HS-5 (cell line): ENCODE data around the gene CKLF.
A peak's percentile ranks its signal among the peaks of the same experiment; 100 is the strongest.

Source experiments
- DNase-seq: peaks from one replicate; pipeline ENCODE4 v3.0.0-alpha.2; 2012; ENCODE audit warnings: low read depth

Gene CKLF

DNA sequence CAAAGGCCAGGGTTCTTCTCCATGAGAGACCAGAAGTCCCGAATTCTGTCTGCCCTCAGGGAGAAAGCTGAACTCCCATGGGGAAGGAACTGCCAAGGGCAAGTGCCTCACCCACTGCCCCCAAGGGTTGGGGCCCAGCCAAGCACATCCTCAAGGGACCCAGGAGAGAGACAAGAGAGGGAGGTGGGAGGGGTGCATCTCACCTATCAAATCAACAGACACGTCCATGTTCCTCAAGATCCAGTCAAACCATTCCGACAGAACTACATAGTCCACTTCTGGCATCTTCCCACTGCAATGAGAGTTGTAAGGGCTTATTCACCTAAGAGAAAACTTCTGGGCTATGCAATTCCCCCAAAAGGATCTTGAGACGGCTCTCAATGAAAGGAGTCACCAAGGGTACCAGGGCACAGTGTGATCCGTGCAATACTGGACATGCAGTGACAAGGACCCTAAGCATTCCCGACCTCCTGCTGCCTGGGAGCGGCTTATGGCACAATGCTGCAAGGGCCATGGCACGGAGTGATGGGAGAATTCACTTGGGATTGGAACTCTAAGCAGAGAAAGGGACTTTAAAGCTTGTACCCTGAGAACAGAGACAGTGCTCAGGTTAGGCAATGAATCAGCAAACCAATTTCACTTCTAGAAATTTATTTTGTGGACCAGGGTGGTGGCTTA is 34.7 kb upstream of the CKLF start:
- DNase-seq: no peak

DNA sequence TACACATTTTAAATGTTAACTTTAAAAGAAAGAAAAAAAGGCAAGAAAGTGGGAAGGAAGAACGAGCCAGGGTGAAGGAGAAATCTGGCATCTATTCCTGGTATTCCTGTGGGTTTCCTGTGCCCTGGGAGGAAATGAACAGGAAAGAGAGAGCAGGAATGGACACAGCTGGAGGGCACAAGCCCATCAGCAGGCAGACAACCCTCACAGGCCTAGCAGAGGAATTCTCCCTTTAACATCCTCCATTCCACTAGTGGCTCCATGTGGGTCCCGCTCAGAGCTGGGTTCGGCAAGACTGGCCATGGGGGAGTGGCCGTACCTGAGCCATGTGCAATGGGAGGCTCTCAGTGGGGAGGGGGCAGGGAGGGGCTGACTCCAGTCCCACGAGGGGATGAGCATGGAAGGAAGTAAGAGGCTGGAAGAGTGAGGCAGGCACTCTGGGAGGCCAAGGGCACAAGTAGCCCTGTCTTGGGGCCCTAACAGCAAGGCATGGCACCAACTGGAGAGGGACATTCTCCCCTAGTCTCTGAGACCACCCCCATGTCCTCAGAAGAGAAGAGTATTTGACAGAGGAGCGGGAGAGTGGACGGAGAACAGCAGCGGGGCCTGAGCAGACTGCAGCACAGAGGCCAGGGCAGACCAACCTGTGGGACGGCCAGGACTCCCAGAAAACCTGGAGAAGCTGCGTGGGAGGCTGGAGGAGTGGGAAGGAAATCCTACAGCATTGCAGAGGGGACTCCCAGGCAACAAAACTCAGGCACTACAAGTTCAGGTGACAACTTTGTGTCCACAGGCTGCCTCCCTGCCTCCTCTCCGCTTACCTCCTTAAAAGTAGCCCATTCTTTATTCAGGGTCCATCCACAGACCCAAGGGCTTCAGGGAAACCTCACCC is 32.6 kb upstream of the CKLF start:
- DNase-seq: no peak

DNA sequence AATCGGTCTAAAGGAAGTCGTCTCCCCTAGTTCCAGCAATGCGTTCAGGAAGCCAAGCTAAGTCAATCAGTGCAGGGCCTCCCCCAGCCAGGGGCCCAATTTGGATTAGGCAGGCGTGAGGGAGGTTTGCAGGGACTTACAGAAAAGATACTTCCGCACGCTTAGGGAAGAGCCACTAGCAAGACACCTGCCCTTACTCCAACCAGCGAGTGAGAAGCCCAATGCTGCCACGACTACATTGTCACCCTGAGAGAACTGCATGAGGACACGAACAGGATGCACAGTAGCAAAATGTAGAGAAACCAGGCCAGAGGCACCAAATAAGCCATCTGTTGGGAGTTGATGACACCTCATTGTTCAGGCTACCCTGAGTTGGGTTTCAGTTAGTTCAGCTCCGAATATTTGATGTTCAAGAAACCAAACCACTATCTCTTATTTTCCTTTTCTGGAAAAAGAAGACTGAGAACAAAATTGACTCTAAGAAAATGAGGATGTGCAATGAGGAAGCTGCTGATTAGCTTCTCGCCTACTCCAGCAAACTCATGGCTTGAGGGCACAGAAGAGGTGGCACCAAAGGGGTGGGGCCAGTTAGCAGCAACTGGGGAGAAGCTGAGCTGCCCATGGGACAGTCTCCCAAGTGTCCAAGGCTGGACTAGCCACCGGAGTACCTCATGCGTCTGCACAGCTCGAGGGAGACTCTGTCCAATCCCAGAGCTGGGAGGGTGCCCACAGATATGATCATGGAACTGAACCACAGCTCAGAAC is 31.8 kb upstream of the CKLF start:
- no peak for DNase-seq

DNA sequence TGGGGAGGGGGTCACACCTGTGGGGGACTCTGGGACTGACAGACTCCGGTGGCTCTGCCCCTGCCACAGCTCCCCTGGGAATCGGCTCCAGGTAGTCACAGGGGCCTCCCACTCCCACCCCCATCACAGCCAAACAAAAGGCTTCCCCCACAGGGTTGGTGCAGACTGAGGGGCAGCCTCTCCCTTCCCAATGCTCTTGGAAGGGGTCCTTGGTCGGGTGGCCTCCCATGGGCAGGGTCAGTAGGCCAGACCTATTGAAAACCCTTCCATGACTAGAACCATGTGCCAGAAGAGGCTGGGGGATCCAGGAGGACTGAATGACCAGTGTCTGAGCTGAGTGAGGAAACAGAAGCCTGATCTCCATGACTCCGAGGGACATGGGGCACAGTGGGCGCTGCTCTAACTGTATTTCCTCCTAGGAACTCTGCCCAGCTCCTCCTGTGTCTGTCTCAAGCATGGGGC is 31.1 kb upstream of the CKLF start:
- DNase-seq: no peak

DNA sequence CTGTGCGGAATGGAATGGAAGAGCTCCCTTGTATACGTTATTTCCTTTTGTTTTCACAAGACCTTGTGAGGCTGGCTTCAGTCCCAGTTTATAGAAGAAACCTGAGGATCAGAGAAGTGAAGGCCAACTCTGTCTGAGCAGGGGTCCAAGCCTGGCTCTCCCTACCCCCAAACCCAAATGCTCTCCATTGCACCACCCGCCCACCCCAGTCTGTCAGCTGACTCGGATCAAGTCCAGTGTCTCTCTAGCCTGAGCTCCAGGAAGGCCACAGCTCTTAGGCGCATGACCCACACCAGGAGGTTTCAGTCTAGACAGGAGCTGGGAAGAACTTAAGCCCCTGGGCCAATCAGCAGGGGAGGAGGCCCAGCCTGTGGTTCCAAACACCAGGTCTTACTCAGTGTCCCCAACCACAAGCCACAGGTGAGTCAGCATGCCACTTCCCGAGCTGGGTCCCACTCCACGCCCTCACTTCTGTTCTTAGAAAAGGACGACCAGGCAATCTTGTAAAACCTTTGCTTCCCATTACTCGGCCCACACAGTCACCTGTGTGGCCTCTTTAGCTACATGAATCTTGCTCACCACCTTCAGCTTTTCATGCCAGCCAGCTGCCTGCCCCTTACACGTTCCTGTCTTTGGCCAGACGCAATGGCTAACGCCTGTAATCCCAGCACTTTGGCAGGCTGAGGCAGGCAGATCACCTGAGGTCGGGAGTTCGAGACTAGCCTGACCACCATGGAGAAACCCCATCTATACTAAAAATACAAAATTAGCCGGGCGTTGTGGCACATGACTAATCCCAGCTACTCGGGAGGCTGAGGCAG is 30.2 kb upstream of the CKLF start:
- DNase-seq: peak; percentile 53

DNA sequence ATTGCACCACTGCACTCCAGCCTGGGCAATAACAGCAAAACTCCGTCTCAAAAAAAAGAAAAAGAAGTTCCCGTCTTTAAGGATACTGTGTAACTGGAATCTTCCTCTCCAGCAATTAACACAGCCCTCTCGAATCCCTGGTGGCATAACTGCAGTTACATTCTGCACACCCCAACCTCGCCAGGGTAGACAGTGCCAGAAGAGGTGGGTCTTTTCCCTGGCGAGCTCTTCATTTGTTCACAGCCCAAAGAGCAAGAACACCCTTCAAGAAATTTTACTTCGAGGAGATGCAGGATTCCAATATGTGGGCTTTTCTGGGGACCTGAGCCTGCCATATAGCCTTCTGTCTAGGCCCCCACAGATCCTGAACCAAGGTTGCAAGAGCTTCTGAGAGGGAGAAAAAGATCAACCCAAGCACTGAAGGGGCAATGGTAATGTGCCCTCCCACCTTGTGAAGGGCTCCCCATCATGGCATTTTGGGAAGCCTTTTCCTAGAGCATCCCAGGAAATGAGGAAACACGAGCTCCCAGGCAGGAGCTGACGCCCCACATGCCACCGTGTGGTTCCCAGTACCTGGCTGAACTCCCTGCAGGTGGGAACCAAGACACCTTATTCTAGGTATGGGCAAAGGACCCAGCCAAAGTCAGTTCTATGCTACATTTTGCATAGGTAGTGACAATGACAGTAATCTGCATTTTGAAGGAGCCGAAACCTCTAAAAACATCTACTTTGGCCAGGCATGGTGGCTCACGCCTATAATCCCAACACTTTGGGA is 29.4 kb upstream of the CKLF start:
- no peak for DNase-seq

DNA sequence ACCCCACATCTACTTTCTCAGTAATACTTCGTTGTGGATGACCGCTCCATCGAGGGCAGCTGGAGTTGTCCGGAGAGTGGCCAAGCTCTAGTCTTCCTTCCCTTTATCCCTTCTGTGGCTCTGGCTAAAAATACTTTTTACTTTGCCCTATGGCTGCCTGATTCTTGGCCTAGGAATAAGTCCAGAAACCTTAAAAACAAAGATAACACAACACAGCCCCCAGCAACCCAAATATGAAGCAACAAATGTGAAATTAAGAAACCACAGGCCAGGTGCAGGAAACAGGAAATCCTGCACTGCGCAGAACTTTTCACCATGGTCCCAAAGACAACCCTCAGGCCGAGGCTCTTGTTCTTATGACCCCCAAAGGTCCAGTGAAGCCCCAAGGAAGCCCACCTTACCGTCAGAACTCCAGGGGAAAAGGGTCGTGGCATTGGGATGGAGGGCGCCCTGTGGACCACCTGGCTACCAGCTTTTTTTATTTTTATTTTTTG is 28.5 kb upstream of the CKLF start:
- DNase-seq: no peak

DNA sequence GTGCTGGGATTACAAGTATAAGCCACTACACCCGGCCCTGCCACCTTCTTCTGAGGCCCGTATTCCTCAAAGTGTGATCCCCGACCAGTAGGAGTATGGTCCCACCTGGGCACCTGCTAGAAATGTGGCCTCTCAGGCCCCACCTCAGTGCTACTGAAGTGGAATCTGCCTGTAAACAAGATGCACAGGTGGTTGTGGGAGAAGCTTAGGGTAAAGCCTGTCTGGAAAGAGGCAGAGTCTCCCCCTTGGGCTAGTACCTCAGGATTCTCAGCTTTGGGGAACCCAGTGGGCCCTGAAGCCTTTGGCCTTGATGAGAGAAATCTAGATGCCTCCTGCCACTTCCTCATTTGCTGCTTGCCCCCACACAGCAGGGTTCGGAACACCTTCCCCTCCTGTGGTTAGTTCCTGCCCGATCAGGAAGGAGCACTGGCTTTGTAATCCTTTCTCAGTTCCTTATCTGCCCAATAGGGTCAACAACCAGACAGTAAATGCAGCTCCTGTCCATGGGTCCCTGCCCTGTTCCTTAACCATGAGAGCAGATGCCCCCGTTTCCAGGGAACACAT is 27.7 kb upstream of the CKLF start:
- no peak for DNase-seq

DNA sequence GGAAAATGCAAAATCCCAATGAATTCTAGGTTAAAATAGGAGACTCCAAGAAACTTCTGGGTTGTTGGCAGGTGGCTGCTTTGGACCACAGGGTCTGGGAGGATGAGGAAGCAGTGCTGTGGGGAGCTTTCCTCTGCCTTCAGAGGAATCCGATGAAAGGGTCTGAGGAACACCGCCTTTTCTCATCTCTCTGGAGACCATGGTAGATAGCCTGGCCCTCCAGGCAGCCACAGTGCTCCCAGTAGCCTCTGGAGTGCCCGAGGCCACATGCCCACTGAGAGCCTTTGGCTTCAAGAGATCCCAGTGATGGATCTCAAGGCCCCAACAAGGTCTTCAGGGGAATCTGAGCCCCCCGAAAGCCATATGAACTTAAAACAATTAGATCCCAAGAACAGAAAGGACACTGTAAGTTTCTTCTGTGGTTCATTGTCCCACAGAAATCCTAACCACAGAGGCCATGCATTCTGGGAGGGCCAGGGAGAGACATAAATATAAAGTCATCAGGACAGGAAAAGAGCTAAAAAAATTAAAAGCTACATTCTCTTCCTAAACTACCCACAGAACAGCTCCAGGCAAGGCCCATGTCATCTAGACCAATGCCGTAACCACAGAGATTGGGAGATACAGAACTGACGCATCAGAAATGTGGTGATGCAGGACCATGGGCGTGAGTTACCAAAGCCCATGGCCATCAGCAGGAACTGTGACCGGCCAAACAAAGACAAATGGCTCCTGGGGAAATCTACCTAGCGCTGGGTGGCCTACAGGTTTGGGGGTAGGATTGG is 26.8 kb upstream of the CKLF start:
- DNase-seq: no peak

DNA sequence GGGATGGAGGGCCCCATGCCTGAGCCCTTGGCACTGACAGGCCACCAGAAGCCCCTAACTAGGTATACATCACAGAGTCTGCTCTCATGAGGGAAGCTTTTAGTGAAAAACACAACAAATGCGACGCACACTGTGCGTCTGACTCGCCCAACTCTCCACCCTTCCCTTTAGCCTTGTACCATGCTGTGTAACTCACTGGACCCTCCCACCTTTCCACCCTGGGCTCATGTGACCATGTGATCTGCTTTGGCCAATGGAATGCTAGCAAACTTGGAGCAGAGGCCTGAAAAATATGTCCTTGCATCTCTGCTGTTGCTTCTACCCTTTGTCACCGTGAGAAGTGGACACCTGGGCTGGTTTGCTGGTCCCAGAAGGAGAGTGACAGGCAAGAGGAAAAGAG is 24.1 kb upstream of the CKLF start:
- no peak for DNase-seq

DNA sequence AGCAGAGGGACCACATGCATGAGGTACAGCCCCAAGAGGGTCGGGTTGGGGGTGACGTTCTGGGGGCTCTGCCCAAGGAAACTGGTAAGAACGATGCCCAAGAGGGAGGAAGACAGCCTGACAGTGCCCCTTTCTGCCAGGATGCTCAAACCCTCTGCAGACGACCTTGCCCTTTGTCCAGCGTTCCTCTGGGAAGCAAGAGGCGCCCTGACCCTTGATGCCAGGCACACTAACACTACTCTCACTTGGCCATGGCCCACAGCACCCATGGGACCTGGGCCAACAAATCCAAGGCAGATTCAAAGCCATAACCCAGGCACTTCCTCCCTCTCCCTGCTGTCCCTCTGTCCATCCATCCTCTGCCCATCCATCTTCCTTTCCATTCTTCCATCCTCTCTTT is 22.9 kb upstream of the CKLF start:
- no peak for DNase-seq

DNA sequence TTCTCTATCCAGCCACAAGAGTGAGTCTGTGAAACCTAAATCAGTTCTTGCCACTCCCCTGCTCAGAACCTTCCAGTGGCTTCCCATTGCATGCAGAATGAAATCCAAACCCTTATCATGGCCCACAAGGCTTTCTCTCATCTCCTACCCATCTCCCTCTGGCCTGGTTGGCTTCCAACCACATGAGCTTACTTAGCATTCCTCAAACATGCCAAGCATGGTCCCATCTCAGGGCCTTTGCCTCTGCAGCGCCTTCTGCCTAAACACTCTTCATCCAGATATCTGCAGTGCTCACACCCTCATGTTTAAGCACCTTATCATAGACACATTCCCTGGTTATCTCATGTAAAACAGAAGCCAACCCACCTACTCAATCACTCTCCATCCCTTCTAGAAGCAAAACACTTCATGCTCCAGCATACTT is 18.0 kb upstream of the CKLF start:
- no peak for DNase-seq

DNA sequence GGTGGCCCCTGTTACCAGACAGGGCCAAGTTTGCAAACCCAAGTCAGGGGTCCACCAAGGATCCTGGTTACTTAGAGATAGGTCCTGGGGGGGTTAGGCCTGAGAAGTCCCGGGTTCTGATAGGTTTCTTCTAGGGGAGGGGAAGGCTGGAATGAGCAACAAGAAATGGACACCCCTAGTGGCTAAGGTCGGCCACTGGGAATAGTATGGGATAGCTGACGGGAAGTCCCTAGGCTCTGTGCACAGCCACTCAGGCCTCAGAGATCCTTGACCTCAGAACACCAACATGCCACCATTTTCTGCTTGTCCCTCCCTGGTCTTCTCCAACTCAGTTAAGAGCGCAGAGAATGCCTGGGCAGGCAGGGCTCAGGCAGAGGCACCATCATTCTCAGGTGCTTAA is 15.9 kb upstream of the CKLF start:
- DNase-seq: no peak

DNA sequence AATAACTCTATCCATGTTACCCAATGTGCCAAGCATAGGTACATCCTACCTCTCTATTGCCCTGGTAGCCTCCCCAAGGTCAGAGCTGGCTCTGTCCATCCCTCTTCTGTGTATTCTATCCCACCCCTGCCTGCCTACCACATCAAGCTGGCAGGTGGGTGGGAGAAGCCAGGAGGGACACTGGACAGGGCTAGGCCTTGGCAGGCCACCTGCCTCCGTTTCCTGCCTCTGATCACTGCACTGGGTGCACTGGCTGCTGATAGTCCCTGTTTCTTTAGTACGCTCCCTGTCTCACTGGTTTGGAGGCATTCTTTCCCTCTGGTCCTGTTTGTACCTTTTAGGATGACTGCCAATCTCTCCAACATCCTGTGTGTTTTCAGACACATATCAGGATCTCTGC is 15.1 kb upstream of the CKLF start:
- DNase-seq: no peak

DNA sequence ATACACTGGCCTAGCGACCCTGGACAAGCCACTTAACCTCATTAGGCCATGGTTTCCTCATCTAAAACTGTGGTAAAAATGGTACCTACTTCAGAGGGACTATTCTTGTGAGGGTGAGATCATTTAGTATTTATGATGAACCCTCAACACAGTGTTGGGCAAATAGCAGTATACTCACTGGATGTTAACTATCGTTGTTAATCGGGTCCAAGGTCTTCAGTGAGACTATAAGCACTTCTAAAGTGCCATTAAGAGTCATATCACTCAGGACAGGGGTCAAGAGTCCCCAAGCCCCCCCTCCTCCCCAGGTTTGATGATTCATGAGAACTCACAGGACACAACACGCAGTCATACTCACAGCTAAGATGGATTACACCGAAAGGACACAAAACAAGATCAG is 13.5 kb upstream of the CKLF start:
- DNase-seq: no peak

DNA sequence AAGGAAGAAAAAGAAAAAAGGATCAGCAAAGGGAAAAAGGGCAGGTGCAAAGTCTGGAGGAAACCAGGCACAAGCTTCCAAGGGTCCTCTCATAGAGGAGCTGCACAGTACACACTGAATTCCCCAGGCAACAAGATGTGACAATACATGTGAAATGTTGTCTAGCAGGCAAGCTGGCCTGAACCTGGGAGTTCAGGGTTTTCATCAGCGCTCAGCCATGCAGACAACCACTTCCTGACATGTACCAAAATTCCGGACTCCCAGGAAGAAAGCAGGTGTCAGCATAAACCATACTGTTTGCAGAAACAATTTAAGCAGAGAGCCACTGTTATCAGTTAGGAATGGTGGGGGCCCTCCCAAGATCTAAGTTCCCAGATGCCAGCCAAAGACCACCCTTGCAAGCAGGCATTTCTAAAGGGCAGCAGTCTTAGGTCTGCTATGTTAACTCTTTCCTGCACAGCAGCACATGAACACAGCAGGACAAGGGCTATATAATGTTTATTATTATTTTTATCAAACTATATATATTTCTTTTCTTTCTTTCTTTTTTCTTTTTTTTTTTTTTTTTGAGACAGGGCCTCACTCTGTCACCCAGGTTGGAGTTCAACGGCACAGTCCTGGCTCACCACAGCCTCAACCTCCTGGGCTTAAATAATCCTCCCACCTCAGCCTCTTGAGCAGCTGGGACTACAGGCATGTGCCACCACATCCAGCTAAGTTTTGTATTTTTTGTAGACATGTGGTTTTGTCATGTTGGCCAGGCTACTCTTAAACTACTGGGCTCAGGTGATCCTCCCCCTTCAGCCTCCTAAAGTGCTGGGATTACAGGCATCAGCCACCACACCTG is 12.5 kb upstream of the CKLF start:
- DNase-seq: no peak

DNA sequence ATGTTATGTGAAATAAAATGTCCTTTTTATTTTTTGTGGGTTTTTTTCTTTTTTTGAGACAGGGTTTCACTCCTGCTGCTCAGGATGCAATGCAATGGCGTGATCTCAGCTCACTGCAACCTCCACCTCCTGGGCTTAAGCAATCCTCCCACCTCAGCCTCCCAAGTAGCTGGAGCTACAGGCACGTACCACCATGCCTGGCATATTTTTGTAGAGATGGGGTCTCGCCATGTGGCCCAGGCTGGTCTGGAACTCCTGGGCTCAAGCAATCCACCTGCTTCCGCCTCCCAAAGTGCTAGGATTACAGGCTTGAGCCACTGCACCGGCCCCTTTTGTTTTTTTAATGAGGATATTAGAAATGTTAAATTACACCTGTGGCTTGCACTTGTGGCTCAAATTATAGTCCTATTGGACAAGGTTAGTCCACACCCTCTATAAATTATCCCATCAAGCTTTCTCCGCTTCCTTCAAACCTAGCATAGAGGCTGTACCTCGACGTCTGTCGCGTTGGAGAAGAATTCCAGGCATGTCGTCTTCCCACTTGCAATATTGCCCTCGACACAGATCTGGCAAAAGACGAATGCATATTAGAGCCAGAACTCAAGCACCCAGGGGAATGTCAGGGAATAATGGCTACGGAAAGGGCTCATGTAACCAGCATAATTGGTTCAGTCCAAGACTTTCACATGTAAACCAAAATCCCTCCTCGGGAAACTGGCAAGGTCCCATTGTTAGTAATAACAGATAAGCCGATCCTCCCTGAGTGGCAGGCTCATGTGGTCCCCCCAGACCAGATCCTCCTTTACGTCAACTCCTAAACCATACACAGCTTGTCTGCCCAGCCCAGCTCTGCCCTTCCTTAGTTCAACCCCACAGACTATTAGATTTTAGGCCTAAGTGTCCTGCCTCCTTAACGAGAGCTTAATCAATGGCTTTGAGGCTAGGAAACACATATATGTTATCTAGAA is 10.7 kb upstream of the CKLF start:
- no peak for DNase-seq

DNA sequence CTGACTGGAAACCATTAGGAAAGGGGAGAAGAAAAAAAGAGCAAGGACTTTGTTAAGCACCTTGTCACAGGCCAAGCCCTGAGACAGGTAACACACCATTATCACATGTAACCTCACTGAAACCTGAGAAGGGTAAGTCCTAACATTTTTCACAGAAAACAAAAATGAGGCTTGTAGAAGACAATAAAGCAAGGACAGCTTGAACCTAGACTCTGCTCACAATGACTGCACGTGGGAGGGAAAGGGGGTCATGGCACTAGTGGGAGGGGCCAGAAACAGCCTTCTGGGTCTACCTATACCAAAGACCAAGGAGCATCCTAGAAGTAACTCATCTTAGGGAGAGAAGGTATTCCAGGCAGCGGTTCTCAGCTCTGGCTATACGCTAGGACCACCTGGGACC is 10.0 kb upstream of the CKLF start:
- DNase-seq: no peak
